HCEC 1CT (cell line): ENCODE data around the gene DCDC1.
"Not testable (repeated sequence)": the region's sequence is repeated elsewhere in the genome, so short reads cannot be mapped to it uniquely, and the experiment has no call there.

ENCODE experiments used
- DNase-seq: peaks from one replicate; pipeline ENCODE4 v3.0.0-alpha.2; 2017

Gene DCDC1

GRCh38 chr11:30983776-30984441 is 385.6 kb downstream of the DCDC1 start:
- DNase-seq = no peak

DNA sequence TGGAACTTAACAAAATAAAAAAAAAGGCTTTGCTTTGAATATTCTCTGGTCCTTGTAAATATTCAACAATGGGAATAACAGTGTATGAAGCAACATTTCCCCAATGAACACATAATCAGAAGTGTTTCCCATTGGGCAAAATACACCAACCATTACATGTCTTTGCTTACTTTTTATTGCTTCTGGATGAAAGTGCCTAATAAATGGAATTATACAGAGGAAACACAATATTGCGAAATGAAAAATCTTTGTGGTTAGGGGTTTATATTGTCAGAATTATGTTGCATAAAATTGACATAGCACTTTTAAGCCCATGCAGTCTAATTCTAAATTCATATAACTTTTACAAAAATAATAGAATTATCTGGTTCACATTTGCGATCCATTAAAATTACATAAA is 386.4 kb downstream of the DCDC1 start:
- no peak for DNase-seq

DNA sequence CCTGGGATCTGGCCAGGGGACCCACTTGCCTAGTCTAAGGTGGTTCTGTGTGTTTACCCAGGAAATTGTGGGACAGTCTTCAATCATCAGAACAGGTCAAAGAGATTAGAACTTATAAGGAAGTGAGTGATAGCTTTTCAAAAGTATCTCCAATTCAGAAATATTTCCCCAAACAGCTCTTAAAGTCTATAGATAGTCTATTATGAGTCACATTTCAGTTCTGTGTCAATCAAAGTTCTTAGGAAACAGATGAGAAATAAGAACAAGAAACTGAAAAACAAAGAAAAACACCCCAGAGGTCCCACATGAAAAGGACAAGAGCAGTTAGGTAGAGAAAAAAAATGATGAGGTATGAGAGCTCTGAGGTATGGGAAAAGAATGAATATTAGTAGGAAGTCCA is 402.0 kb downstream of the DCDC1 start:
- no peak for DNase-seq

GRCh38 chr11:30960387-30960992 is 409.0 kb downstream of the DCDC1 start:
- DNase-seq = no peak

DNA sequence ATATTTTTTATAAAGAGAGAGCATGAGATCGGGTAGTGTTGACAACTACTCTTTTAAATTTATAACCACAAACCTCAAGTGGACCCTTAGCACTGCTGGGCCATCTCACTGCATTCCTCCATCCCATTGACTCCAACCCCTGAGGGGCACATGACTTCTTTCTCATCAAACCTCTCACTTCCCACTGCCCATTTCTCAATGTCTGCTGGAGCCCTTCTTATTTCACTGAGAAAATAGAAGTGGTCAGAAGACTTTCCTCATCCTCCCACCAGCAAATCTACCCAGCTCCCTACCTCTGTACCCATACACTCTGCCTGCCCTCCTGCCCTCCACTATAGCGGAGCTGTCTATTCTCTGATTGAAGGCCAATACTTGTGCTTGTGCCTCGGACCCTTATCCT is 412.8 kb downstream of the DCDC1 start:
- DNase-seq = no peak

DNA sequence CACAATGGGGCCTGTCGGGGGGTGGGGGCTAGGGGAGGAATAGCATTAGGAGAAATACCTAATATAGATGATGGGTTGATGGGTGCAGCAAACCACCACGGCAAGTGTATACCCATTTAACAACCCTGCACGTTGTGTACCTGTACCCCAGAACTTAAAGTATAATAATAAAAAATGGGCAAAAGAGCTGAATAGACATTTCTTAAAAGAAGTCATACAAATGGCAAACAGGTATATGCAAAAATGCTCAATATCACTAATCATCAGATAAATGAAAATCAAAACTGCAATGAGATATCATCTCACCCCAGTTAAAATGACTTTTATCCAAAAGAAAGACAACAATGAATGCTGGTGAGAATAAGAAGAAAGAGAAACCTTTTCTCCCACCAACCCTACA is 419.7 kb downstream of the DCDC1 start:
- DNase-seq = no peak

GRCh38 chr11:30947715-30948114 is 421.8 kb downstream of the DCDC1 start:
- DNase-seq = not testable (repeated sequence)

GRCh38 chr11:30938810-30939209 is 430.7 kb downstream of the DCDC1 start:
- no peak for DNase-seq

DNA sequence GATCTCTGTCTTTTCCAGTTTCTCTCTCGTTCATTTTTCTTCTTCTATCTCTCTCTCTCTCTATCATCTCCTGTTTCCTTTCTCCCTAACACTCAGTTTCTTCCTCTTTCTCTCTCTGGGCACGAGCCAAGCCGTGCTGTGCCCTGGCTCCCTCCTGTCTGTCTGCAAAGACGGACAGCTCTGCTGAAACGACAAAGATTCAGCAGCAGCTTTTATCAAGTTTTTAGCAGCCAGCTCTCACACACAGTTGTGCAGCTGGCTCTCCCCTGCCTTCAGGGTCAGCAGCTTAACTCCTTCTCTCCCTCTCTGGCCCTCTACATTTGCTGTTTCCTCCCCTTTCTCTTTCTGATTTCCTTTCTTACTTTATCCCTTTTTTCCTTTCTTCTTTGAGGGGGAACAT is 431.4 kb downstream of the DCDC1 start:
- no peak for DNase-seq

- no peak for DNase-seq
These were observed 433.0 kb downstream of the DCDC1 start for GRCh38 chr11:30936491-30936890.

- DNase-seq = no peak
These were observed 433.7 kb downstream of the DCDC1 start for GRCh38 chr11:30935861-30936260.

- no peak for DNase-seq
These were observed 443.4 kb downstream of the DCDC1 start for GRCh38 chr11:30926130-30926529.

GRCh38 chr11:30921811-30922210 is 447.7 kb downstream of the DCDC1 start:
- no peak for DNase-seq

GRCh38 chr11:30919389-30920152 is 450.0 kb downstream of the DCDC1 start:
- no peak for DNase-seq

DNA sequence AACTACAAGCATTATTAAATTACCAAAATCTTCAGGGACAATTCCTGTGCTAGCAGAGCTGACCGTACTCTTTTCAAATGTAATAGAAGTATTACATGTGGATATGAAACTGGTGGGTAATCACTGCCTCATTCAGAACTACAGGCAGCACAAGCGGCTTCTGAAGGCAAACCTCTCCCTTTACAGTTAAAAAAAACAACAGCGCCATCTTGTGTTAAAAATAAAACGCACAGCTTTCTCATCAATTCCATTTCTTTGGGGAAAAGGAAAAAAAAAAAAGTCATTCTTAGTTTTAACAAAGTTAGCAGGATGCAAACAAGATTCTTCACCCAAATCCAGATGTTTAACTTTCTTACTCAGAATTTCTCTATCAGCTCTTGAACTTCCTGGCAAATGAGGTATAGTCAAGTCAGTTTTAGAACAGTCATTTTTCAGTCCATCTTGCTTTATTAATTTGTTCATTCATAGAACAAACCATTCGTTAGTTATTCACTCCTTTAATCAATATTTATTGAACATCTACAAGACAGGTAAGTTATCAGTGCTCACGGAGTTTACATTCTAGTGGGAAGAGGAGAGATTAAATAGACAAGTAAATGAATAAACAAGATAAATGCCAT is 451.6 kb downstream of the DCDC1 start:
- peak; percentile 10 for DNase-seq

GRCh38 chr11:30917266-30917665 is 452.3 kb downstream of the DCDC1 start:
- no peak for DNase-seq

DNA sequence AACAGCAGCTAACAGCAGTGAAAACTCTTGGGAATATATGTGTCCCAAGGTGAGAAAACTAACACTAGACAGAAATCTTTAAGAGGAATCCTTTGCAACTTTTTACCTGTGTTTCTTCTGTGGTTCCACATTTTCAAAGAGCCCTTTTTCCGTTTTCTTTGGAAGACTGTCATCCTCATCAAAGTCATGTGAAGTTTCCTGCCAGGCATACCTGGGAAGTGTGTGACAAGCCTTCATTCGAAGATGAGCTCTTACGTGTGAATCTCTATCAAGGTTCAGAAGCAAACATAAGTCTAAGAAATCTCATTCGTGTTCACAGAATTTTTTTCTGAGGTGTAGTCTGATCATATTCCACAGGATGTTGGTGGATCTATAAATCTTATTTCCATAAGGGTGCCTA is 452.8 kb downstream of the DCDC1 start:
- no peak for DNase-seq

- no peak for DNase-seq
These were observed 455.3 kb downstream of the DCDC1 start for GRCh38 chr11:30914143-30914762.

DNA sequence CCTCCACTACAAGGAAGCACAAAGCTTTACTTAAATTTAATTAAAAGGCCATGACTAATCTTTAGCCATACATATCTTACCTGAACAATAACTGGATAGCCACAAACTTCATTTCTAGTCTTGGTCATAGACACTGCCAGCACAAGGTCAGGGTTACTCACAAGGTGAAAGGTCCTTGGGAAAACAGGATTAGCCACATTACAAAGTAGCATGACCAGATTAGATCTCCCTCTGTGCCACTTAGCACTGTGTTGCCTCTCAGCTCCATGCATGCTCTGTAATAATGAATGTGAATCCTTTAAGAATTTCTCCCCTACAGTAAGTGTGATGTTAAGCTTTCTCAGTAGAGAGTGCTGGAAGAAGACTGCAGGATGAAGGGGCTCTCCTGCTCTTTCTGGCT is 458.3 kb downstream of the DCDC1 start:
- DNase-seq = no peak

DNA sequence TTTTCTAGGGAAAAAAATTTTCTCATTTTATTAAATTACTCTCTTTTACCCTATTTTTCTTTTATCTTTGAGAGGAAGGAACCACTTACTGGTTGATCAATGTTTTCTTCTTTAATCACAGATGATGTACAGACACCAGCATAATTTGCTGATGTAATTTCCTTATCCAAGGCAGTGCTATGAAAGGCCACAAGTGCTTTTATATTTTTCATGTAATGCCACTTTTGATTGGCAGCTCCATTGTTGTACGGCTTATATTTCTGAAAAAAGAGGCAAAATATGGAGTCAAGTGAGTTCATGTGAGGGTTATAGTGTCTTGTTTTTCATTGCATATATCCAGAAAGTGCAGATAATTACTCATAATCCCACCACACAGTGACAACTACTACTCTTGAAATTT is 460.7 kb downstream of the DCDC1 start:
- no peak for DNase-seq

DNA sequence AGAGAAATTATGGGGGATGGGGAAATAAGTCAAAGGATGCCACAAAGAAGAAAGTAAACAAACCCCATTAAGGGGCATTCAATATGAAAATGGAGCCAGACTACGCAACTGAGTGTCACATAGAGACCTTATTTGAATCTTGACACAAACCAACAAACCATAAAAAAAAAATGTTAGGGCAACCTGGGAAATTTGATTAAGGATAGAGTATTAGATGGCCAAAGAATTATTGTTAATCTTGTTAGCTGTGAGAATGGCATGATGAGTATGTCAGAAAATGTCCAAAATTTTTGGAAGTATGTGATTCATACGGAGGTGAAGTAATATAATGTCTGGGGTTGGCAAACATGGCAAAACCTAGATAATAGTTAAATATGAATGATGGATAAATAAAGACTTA is 461.3 kb downstream of the DCDC1 start:
- no peak for DNase-seq

- DNase-seq = no peak
These were observed 466.6 kb downstream of the DCDC1 start for GRCh38 chr11:30902929-30903328.

DNA sequence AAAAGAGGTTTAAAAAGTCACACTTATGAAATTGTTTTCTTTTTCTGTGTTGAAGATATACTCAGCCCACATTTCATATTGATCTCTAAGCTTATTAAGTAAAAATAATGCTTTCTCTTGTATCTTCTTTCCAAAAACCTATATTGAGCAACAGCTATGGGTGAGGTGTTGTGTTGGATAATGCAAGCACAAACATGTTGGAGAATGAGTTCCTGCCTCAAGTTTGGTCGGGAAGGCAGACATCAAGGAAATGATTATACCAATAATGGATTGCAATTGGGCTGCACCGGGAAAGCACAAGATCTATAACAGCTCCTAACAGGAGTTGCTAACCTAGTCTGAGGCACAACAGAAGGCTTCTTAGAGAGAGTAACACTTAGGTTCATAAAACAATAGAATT is 474.5 kb downstream of the DCDC1 start:
- DNase-seq = no peak
